Pancreas (tissue), 10 donors: ENCODE results near the gene SOS1. TPM values are rescaled to one million over a fixed set of nuclear protein-coding genes. Genes with fewer than 3 reads are reported as not detected.

Source experiments
- ATAC-seq, 4 donors: fragments of 200-7000 bp; cut with Tn5 transposase; one replicate each; pipeline versions ENCODE4 v1.8.0 to v1.9.1; 2020; ENCODE audit warnings: mild to moderate bottlenecking in 4 of 4, moderate library complexity in 4 of 4
- DNase-seq, 6 donors: peaks; one replicate each; pipeline ENCODE4 v3.0.0-alpha.2; 2020
- FAIRE-seq: peaks from 2 replicates; lab custom pipeline; 2012; peaks lifted over from hg19 to GRCh38; lab: Jason Lieb, UNC
- H3K27ac ChIP-seq, 4 donors: fragments of 200-600 bp; sonication (generic); 1 replicate in 3 of 4; 2 replicates in 1 of 4; pipeline versions ENCODE4 v1.5.0 to v1.8.0; 2020
- H3K27me3 ChIP-seq, 4 donors: fragments of 200-600 bp; one replicate each; pipeline ENCODE4 v1.8.0; 2021
- H3K36me3 ChIP-seq, 3 donors: fragments of 200-600 bp; sonication (generic) in 1 of 3; one replicate each; pipeline versions ENCODE4 v1.5.0 to v1.8.0; 2020 to 2021
- H3K4me1 ChIP-seq, 3 donors: fragments of 200-600 bp; one replicate each; pipeline ENCODE4 v1.8.0; 2021
- H3K4me3 ChIP-seq, 4 donors: fragments of 200-600 bp; sonication (generic) in 2 of 4; one replicate each; pipeline versions ENCODE4 v1.5.0 to v1.8.0; 2020 to 2021
- H3K9me3 ChIP-seq, 4 donors: fragments of 200-600 bp; one replicate each; pipeline ENCODE4 v1.8.0; 2021
- WGBS, 2 donors: extraction: QIAGEN DNeasy Blood & Tissue Kit; methylation state at CpG; one replicate each; pipeline ENCODE4 v1.1.7; 2013; 5-methylcytosine and 5-hydroxymethylcytosine counted together
- intact Hi-C, 3 donors: fragments of 100-400 bp; cut with DNase I; formaldehyde crosslinking; loops; one replicate each; pipeline versions ENCODE4 v1.11.1 to v1.14.2; 2022
- polyA plus RNA-seq, 2 donors: library from polyadenylated mRNA; stranded (reverse); fragments of 200-250 nt; gene quantifications; one replicate each; pipeline ENCODE4 v1.2.3, GENCODE V29; 2013
- total RNA-seq, 6 donors: library from RNA; stranded (reverse); fragmentation: NEBNext Ultra II Directional in 4 of 6; extraction: Animal tissue kit (Norgen Biotek cat#: 25700) in 4 of 6; gene quantifications; one replicate each; pipeline versions ENCODE4 v1.2.1 to v1.2.4, GENCODE V29; 2021 to 2023
- TF ChIP-seq, protein P1 (sequence below), 4 donors: fragments of 200-600 bp; sonication (generic) in 3 of 4; IDR thresholded peaks; one replicate each; pipeline versions ENCODE4 v1.5.0 to v1.8.0; 2021; ENCODE audit warnings: antibody characterized with exemption in 4 of 4
- donor health status: healthy with polysubstance abuse.
- donor health status: DM: no; HTN: no; CAD: no; lungs with moderate emphysema.
- donor health status: DM: no; HTN: no; CAD: no.
- donor health status: control.
- donor health status: control.
- donor health status: Bipolar disorder and iron deficiency.
- donor health status: DM: yes; HTN: yes; CAD: no.
- donor health status: DM: no; HTN: no; CAD: no.
- donor health status: DM: no; HTN: no; CAD: no.
- donor health status: DM: yes; HTN: yes; CAD: no.

SOS1 gene
- total and polyA plus RNA-seq, 8 donors = 3.2 to 22.6 (median 10.1) TPM

DNA sequence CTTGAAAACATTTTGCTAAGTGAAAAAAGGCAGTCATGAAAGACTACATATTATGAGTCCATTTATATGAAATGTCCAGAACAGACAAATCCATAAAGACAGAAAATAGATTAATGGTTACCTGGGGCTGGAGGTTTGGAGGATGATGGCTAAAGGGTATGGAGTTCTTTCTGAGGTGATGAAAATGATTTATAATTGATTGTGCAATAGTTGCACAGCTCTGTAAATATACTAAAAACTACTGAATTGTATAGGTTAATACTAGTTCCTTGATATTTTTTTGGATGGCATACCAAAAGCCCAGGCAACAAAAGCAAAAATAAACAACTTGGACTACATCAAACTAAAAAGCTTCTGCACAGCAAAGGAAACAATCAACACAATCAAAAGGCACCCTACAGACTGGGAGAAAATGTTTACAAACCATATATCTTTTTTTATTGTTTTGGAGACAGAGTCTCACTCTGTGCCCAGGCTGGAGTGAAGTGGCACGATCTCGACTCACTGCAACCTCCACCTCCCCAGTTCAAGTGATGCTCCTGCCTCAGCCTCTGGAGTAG, 21.5 kb downstream of the SOS1 start:
- H3K4me1 ChIP-seq = peaks cover 0 to 6% (median 5%) of the 10 kb centered on the region in 3 donors
- TF ChIP-seq, protein P1, sequence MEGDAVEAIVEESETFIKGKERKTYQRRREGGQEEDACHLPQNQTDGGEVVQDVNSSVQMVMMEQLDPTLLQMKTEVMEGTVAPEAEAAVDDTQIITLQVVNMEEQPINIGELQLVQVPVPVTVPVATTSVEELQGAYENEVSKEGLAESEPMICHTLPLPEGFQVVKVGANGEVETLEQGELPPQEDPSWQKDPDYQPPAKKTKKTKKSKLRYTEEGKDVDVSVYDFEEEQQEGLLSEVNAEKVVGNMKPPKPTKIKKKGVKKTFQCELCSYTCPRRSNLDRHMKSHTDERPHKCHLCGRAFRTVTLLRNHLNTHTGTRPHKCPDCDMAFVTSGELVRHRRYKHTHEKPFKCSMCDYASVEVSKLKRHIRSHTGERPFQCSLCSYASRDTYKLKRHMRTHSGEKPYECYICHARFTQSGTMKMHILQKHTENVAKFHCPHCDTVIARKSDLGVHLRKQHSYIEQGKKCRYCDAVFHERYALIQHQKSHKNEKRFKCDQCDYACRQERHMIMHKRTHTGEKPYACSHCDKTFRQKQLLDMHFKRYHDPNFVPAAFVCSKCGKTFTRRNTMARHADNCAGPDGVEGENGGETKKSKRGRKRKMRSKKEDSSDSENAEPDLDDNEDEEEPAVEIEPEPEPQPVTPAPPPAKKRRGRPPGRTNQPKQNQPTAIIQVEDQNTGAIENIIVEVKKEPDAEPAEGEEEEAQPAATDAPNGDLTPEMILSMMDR (IDR thresholded peaks at IDR 0.05) = no peak
- intact Hi-C loops = no loop called here
- H3K4me3 ChIP-seq = no peak overlapping the region
- H3K36me3 ChIP-seq = no peaks in the 10 kb centered on the region
- FAIRE-seq (no peak), ATAC-seq (no peak), DNase-seq (no peak)
- H3K27me3 ChIP-seq = no peaks in the 10 kb centered on the region
- 96% methylated on average over 2 of the region's 2 CpGs for WGBS, 2 donors
- no peaks in the 10 kb centered on the region for H3K9me3 ChIP-seq
- H3K27ac ChIP-seq = no peak overlapping the region

GRCh38 chr2:39095624-39096023, 25.2 kb downstream of the SOS1 start:
- intact Hi-C loops = no loop called here
- Histone ChIP-seq H3K36me3 (no peaks in the 10 kb centered on the region), H3K4me1 (peaks cover 0 to 8% (median 6%) of the 10 kb centered on the region in 3 donors), H3K27me3 (no peaks in the 10 kb centered on the region), H3K4me3 (no peak overlapping the region), H3K9me3 (no peaks in the 10 kb centered on the region), H3K27ac (no peak overlapping the region)
- TF ChIP-seq, protein P1 (IDR thresholded peaks at IDR 0.05) = no peak
- ATAC-seq (no peak), DNase-seq (no peak), FAIRE-seq (no peak)
- WGBS, 2 donors = 76% methylated on average over 1 of the region's 1 CpG

- Histone ChIP-seq H3K4me3 (no peak overlapping the region), H3K27ac (no peak overlapping the region), H3K9me3 (no peaks in the 10 kb centered on the region), H3K4me1 (peaks cover 0 to 8% (median 6%) of the 10 kb centered on the region in 3 donors), H3K27me3 (no peaks in the 10 kb centered on the region), H3K36me3 (no peaks in the 10 kb centered on the region)
- no peak for DNase-seq
- TF ChIP-seq, protein P1 (IDR thresholded peaks at IDR 0.05) = no peak
- WGBS, 2 donors = 71 to 77% methylated on average over 1 of the region's 1 CpG
- intact Hi-C loops = no loop called here
- ATAC-seq = peak in 1 of 4 donors; percentile 17
- FAIRE-seq = no peak
Measured at GRCh38 chr2:39094717-39095363, 26.0 kb downstream of the SOS1 start.

- Histone ChIP-seq H3K4me1 (peaks cover 0 to 8% (median 0%) of the 10 kb centered on the region in 3 donors), H3K9me3 (no peaks in the 10 kb centered on the region), H3K36me3 (no peaks in the 10 kb centered on the region), H3K4me3 (no peak overlapping the region), H3K27me3 (no peaks in the 10 kb centered on the region), H3K27ac (no peak overlapping the region)
- no peak for DNase-seq
- FAIRE-seq = no peak
- no peak for ATAC-seq
- intact Hi-C loops = no loop called here
- WGBS, 2 donors = 49 to 56% methylated on average over 3 of the region's 3 CpGs
- TF ChIP-seq, protein P1 (IDR thresholded peaks at IDR 0.05) = no peak
Measured at GRCh38 chr2:39093218-39093898, 27.5 kb downstream of the SOS1 start.
